Motor neuron (in vitro differentiated cells): ENCODE data around the gene ACAD10. TPM values are rescaled to one million over a fixed set of nuclear protein-coding genes. Genes with fewer than 3 reads are reported as not detected.
"Not testable (repeated sequence)": the region's sequence is repeated elsewhere in the genome, so short reads cannot be mapped to it uniquely, and the experiment has no call there.

Source experiments
- ATAC-seq, 8 experiments: fragments of 200-7000 bp; cut with Tn5 transposase; replicated peaks in 6 of 8; 2 replicates each; pipeline ENCODE4 v1.8.0; 2021; ENCODE audit warnings: mild to moderate bottlenecking in 8 of 8, moderate library complexity in 8 of 8
- H3K27ac ChIP-seq, 2 donors: fragments of 250-450 bp; sonication (Bioruptor Pico); 2 replicates each; pipeline ENCODE4 v1.9.0; 2021; ENCODE audit warnings: antibody characterized with exemption in 2 of 2, mild to moderate bottlenecking in 2 of 2, moderate library complexity in 1 of 2
- H3K4me1 ChIP-seq, 2 donors: fragments of 250-450 bp; sonication (Bioruptor Pico); replicated peaks in 1 of 2; 2 replicates each; pipeline ENCODE4 v1.6.1; 2021; ENCODE audit warnings: antibody characterized with exemption in 2 of 2, mild to moderate bottlenecking in 2 of 2, moderate library complexity in 1 of 2
- H3K4me3 ChIP-seq, 5 donors: fragments of 250-450 bp; sonication (Bioruptor Pico); 2 replicates each; pipeline ENCODE4 v1.9.0; 2021; ENCODE audit warnings: antibody characterized with exemption in 5 of 5, mild to moderate bottlenecking in 5 of 5, moderate library complexity in 4 of 5
- WGBS, 10 experiments: fragments of 450-650 bp; shearing (Covaris generic); methylation state at CpG; one replicate each; pipeline ENCODE4 v1.0.0; 2022; 5-methylcytosine and 5-hydroxymethylcytosine counted together
- in situ Hi-C, 9 experiments: fragments of 400-800 bp; cut with MboI; loops; one replicate each; pipeline ENCODE4 v1.15.0; 2021; ENCODE audit warnings: low sequenced_read_pairs in 9 of 9, low pct_unique_long_range_greater_than_20kb in 2 of 9; ENCODE audit not compliant: unreplicated experiment in 9 of 9
- total RNA-seq, 8 experiments: library from RNA; unstranded; fragments of 300-600 nt; gene quantifications; 2 replicates each; pipeline versions ENCODE4 v1.2.3 to v1.2.4, GENCODE V29; 2022

The ACAD10 gene
- total RNA-seq, 8 experiments from 2014 or later, result 12.9 to 66.9 (median 17.6) TPM

DNA sequence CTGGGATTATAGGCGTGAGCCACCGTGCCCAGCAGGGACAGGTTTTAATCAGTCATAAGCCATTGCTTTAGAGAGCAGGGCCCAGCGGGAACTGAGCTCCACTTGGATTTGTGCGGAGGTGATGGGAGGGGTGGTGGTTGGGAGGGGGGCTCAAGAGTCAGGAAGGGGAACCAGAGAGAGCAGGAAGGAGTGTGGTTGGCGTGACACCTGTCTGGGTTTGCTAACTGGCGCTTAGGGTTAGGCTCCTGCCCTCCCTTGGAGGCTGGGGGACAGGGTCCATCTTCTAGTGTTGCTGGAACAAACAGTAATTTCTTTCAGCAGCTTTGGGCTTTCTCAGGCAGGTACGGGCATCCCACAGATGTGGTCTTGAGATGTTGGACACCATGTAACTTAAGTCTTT, 73.4 kb downstream of the ACAD10 start:
- WGBS, 10 experiments, result 60 to 100% (median 100%) methylated on average over 1 to 3 of the region's 7 CpGs; no CpG with 5 or more reads in 7 of the 10 experiments
- Histone ChIP-seq H3K4me3 (no peak overlapping the region), H3K4me1 (no peaks in the 10 kb centered on the region), H3K27ac (no peak overlapping the region)
- in situ Hi-C loops, result no loop called here
- ATAC-seq, result no peak

DNA sequence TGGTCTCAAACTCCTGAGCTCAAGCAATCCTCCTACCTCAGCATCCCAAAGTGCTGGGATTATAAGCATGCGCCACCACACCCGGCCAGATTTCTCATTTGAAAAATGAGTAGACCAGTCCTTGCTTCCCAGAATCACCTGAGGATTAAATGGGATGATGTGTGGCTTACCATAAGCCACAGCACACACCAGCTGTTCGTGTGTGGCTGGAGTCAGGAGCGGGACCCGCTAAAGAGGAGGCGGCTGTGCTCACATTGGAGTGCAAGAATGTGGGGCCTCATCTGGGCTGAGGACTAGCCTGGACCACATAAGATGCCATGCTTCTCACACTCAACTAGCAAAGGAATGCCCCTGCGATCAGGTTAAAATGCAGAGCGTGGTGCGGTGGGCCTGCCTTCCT, 74.1 kb downstream of the ACAD10 start:
- no peak overlapping the region for H3K4me3 ChIP-seq
- in situ Hi-C loops, result loop anchor here in 1 of 9 experiments (10.0 kb wide), 1 partner anchor 55 kb away; no protein-coding TSS in a partner anchor

DNA sequence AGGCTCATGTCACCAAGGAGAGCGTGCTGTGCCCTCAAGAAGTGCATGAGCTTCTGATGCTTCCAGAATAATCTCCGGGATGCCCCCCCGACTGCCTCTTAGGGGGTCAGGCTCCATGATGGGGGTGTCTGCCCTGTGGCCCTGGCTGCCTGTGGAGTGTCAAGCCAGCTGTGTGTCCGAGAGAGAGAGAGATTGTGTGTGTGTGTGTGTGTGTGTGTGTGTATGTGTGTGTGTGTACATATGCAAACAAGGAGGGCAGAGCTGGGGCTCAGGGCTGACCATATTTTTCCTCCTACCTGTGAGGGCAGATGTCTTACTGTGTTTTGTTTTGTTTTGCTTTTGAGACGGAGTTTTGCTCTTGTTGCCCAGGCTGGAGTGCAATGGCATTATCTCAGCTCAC, 75.2 kb downstream of the ACAD10 start:
- peaks cover 0 to 4% of the 10 kb centered on the region in 2 donors for H3K4me1 ChIP-seq
- no peak overlapping the region for H3K27ac ChIP-seq
- in situ Hi-C loops, result loop anchor here in 1 of 9 experiments (10.0 kb wide), 1 partner anchor 54 kb away; no protein-coding TSS in a partner anchor
- no peak overlapping the region for H3K4me3 ChIP-seq
- 60 to 100% (median 80%) methylated on average over 1 of the region's 5 CpGs; no CpG with 5 or more reads in 5 of the 10 experiments for WGBS, 10 experiments
- peak in 3 of 8 experiments; percentile 15 to 35 (median 18) for ATAC-seq

More for the DNA sequence above, 74.1 kb downstream of the ACAD10 start:
- no peak overlapping the region for H3K27ac ChIP-seq
- ATAC-seq, result peak in 1 of 8 experiments; percentile 42
- H3K4me1 ChIP-seq, result no peaks in the 10 kb centered on the region
- 35 to 100% (median 90%) methylated on average over 2 to 6 of the region's 9 CpGs; no CpG with 5 or more reads in 4 of the 10 experiments for WGBS, 10 experiments

DNA sequence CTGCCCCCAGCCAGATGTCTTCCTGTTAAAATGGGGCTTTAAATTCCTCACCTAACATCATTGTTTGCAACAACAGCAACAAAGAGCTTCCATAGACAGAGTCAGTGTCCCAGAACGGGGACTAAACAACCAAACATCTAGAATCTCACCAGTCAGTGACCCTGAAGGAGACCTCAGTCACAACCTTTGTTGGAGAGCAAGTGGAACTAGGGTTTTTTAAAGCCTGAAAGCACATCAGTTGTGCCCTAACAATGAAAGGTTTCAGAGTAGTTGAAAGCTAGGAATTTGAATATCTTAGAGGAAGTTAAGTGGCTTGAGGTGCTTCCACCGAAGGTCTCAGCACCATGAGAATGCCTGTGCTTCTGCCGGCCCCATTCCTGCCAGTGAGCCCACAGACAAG, 75.9 kb downstream of the ACAD10 start:
- ATAC-seq, result no peak
- 0 to 100% (median 3%) methylated on average over 1 to 3 of the region's 3 CpGs; no CpG with 5 or more reads in 2 of the 10 experiments for WGBS, 10 experiments
- Histone ChIP-seq H3K27ac (no peak overlapping the region), H3K4me3 (no peak overlapping the region), H3K4me1 (peaks cover 4 to 8% of the 10 kb centered on the region in 2 donors)
- in situ Hi-C loops, result loop anchor here in 1 of 9 experiments (10.0 kb wide), 1 partner anchor 53 kb away; no protein-coding TSS in a partner anchor

DNA sequence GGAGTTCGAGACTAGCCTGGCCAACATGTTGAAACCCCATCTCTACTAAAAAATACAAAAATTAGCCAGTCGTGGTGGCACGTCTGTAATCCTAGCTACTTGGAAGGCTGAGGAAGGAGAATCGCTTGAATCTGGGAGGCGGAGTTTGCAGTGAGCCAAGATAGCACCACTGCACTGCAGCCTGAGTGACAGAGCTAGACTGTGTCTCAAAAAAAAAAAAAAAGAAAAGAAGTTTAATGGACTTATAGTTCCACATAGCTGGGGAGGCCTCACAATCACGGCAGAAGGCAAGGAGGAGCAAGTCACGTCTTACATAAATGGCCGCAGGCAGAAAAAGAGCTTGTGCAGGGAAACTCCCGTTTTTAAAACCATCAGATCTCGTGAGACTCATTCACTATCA, 77.7 kb downstream of the ACAD10 start:
- in situ Hi-C loops, result loop anchor here in 1 of 9 experiments (10.0 kb wide), 1 partner anchor 51 kb away; no protein-coding TSS in a partner anchor
- not testable (repeated sequence) for ATAC-seq

DNA sequence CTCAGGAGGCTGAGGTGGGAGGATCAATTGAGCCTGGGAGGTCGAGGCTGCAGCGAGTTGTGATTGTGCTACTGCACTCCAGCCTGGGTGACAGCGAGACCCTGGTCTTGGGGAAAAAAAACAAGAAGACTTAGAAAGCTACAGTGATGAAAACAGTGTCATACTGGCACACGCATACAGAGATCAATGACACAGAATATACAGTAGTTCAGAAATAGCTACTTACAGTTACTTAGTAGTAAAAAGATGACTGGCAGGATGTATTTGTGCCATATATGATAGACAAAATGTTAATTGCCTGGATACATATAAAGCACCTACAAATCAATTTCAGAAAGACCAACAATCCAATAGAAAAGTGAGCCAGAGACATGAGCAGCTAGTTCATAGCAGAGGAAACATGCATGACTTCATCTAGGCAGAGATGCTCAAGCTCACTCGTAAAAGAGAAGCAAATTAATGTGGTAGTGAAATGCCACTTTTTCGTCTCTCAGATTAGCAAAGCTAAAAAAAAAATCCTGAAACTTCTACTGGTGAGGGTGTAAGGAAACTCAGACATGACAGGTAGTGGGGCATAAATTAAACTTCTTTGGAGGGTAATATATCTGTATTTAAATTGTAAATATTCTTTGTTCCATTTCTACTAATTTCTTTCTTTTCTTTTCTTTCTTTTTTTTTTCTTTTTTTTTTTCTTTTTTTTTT, 78.4 kb downstream of the ACAD10 start:
- WGBS, 10 experiments, result 3 to 100% (median 67%) methylated on average over 1 to 6 of the region's 6 CpGs
- Histone ChIP-seq H3K27ac (no peak overlapping the region), H3K4me1 (peaks cover 11 to 12% of the 10 kb centered on the region in 2 donors), H3K4me3 (no peak overlapping the region)
- in situ Hi-C loops, result loop anchor here in 1 of 9 experiments (10.0 kb wide), 1 partner anchor 51 kb away; no protein-coding TSS in a partner anchor
- no peak for ATAC-seq

More for the DNA sequence above, 77.7 kb downstream of the ACAD10 start:
- not testable (repeated sequence) for H3K4me3 ChIP-seq, H3K27ac ChIP-seq
- H3K4me1 ChIP-seq, result peaks cover 11 to 12% of the 10 kb centered on the region in 2 donors
- WGBS, 10 experiments, result 0 to 89% (median 60%) methylated on average over 1 to 7 of the region's 10 CpGs; no CpG with 5 or more reads in 1 of the 10 experiments

DNA sequence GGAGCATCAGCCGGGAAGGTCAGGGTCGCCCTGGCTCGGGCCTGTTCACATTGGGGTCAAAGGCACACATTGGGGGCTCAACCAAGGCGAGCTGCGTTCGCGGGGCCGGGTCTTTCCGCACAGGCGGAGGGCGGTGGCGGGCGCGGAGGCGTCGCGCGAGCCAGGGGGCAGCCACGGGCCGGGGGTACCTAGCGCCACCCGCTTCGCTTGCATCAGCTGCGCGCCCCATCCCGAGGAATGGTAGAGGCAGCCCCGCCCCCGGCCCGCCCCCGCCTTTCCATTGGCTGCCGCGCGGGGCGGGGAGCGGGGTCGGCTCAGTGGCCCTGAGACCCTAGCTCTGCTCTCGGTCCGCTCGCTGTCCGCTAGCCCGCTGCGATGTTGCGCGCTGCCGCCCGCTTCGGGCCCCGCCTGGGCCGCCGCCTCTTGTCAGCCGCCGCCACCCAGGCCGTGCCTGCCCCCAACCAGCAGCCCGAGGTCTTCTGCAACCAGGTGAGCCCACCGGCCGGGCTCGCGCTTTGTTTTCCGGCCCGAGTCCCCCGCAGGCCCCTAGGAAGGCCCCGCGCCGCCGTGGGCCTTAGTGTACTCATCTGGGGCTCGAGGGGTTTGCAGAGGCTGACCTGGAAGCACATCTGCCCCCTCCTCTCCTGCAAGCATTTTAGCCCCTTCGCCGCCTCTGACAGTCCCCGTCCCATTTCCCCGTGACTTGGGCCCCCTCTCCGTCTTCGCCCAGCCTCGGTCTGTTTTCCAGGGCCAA, 80.9 kb downstream of the ACAD10 start, which contains the start of gene ALDH2:
TSS of gene ALDH2 (plus strand) at position 326 of the 754 bp plus-strand sequence. CDS start at position 376, 50 bp downstream.
- H3K4me1 ChIP-seq, result peaks cover 11 to 12% of the 10 kb centered on the region in 2 donors
- peak; percentile 71 to 97 (median 95) for ATAC-seq
- peak within 1 kb of the TSS; percentile 73 to 77 for H3K27ac ChIP-seq
- H3K4me3 ChIP-seq, result peak within 1 kb of the TSS; percentile 53 to 91 (median 64)
- in situ Hi-C loops, result loop anchor here in 1 of 9 experiments (10.0 kb wide), 1 partner anchor 48 kb away; no protein-coding TSS in a partner anchor
- 0 to 7% (median 2%) methylated on average over 4 to 7 of the region's 73 CpGs; no CpG with 5 or more reads in 6 of the 10 experiments for WGBS, 10 experiments

DNA sequence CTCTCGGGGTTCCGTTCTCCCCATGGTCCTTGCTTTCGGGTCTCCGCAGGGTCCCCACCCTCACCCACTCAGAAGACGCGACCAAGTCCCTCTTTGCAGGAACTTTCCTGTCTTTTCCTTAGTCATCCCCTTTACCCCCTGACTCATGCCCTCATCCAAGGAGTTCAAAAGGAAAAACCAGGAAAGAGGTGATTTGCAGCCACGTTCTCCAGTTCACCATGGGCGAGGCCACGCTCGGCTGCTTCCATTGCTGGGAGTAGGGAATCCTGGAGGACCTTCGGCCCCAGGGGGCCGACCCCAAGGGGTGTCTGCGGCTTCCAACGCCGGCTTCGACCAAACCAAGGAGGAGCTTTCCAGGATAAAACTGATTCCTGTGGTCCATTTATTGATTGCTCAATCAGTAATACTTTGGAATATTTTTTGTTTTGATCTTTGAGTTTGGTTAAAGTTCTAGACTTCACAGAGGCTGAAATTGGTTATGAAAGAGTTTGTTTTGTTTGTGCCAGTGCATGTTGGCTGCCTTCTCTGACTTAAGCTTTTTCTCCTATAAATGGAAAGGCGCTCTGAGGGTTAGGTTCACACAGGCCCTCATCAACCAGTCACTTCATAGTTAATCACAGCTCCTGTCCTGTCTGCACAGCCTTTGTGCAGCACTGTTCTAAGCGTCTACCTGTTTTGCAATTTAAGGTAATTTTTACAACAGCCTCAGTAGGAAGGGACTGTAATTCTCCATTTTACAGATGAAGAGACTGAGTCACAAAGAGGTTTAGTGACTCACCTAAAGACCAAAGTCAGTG, 81.7 kb downstream of the ACAD10 start:
- Histone ChIP-seq H3K4me3 (peak overlapping the region; percentile 53 to 91 (median 64)), H3K27ac (peak overlapping the region in 1 of 2 donors; percentile 73), H3K4me1 (peaks cover 11 to 12% of the 10 kb centered on the region in 2 donors)
- in situ Hi-C loops, result loop anchor here in 1 of 9 experiments (10.0 kb wide), 1 partner anchor 47 kb away; no protein-coding TSS in a partner anchor
- ATAC-seq, result peak in 6 of 8 experiments; percentile 1 to 21 (median 9)
- 3 to 80% (median 18%) methylated on average over 1 to 8 of the region's 18 CpGs; no CpG with 5 or more reads in 3 of the 10 experiments for WGBS, 10 experiments

DNA sequence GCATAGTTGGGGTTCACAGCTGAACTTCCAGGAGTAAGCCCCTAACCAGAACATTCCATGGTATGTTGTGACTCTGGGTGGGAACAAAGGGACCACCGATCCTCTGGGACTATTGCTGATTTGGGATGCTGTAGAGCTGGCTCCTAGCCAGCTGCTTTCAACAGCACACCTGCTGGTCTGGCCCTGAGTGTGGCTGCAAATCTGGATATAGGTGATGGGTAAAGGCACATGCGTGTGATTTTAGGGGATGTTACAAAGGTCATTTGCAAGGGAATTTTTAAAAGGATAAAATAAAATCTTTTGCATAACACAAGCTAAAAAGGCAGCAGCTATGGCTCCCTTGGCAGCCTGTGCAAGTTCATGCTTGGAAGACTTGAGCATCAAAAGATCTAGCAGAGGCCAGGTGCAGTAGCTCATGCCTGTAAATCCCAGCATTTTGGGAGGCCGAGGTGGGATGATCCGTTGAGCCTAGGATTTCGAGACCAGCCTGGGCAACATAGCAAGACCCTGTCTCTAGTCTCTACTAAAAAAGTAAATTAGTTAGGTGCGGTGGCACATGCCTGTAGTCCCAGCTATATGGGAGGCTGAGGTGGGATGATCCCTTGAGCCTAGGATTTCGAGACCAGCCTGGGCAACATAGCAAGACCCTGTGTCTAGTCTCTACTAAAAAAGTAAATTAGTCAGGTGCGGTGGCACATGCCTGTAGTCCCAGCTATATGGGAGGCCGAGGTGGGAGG, 82.5 kb downstream of the ACAD10 start:
- in situ Hi-C loops, result loop anchor here in 1 of 9 experiments (10.0 kb wide), 1 partner anchor 46 kb away; no protein-coding TSS in a partner anchor
- H3K4me1 ChIP-seq, result peaks cover 11 to 12% of the 10 kb centered on the region in 2 donors
- no peak overlapping the region for H3K27ac ChIP-seq
- 81 to 95% (median 89%) methylated on average over 1 to 8 of the region's 9 CpGs; no CpG with 5 or more reads in 2 of the 10 experiments for WGBS, 10 experiments
- H3K4me3 ChIP-seq, result peak overlapping the region in 3 of 5 donors; percentile 53 to 82 (median 64)
- ATAC-seq, result no peak

DNA sequence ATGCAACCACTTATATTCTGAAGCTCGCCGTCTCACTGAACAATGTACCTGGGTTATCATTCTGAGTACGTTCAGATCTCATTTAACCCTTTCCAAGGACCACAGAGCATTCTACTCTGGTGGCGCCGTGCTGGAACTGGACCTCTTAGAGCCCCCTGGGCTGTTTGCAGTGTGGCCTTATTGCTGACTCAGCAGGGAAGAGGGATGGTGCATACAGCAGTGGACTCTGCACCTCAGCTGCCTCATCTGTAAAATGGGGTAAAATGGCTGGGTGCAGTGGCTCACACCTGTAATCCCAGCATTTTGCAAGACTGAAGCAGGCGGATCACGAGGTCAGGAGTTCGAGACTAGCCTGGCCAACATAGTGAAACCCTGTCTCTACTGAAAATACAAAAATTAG, 83.7 kb downstream of the ACAD10 start:
- H3K4me1 ChIP-seq, result peaks cover 15 to 16% of the 10 kb centered on the region in 2 donors
- H3K27ac ChIP-seq, result no peak overlapping the region
- ATAC-seq, result no peak
- in situ Hi-C loops, result loop anchor here in 1 of 9 experiments (10.0 kb wide), 1 partner anchor 45 kb away; no protein-coding TSS in a partner anchor
- H3K4me3 ChIP-seq, result no peak overlapping the region
- 27 to 100% (median 89%) methylated on average over 3 to 7 of the region's 8 CpGs; no CpG with 5 or more reads in 3 of the 10 experiments for WGBS, 10 experiments

DNA sequence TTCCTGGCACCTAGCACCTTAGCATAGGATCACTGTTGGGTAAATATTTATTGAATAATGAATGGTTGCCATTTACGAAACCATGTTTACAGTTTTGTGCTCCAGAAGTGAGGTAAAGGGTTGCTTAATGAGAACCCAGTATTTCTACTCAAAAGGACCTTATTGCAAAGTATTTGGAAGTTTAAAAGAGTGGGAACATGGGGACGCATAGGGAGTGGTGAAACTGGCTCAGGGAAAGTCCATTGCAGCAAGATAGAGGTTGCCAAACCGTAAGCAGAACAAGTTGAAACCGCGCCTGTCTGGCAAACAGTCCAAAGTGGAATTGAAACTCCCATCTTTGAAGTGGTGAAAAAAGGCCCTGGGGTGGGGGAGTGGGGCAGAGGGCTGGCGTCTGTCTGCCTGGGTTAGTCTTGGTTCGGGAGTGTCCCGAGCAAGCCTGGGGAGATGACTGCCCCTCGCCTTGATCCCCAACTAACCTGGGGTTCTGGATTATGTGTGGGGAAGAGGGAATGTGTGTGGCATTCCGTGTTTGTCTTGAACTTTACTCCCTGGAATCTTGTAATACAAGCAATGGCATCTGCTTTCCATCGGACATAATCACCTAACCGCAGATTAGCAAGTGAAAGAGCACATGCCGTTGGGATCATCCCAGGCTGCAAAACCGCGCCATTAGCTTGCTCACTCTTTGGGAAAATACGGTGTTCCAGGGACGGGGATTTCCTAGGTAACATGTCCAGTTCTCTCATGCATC, 88.1 kb downstream of the ACAD10 start:
- 4 to 94% (median 31%) methylated on average over 2 to 17 of the region's 17 CpGs; no CpG with 5 or more reads in 1 of the 10 experiments for WGBS, 10 experiments
- H3K27ac ChIP-seq, result no peak overlapping the region

More for the DNA sequence above, 88.1 kb downstream of the ACAD10 start:
- ATAC-seq, result peak in 6 of 8 experiments; percentile 43 to 83 (median 70)
- in situ Hi-C loops, result no loop called here
- H3K4me3 ChIP-seq, result no peak overlapping the region
- H3K4me1 ChIP-seq, result peaks cover 3 to 4% of the 10 kb centered on the region in 2 donors
